Vagina (tissue), 2 donors: ENCODE measurements around the gene RNF213.

Experiments
- POLR2A ChIP-seq, 2 donors: fragments of 450-650 bp; IDR thresholded peaks; one replicate each; pipeline ENCODE4 v1.6.1; 2017; ENCODE audit warnings: antibody characterized with exemption in 2 of 2, mild to moderate bottlenecking in 2 of 2, moderate library complexity in 2 of 2
- POLR2AphosphoS5 ChIP-seq, 2 donors: sonication (generic); formaldehyde crosslinking; IDR thresholded peaks; one replicate each; pipeline ENCODE4 v1.9.0; 2017; ENCODE audit warnings: antibody characterized with exemption in 2 of 2, mild to moderate bottlenecking in 2 of 2, low read depth in 1 of 2; ENCODE audit not compliant: insufficient read depth in 1 of 2
- TF ChIP-seq, protein P1 (sequence below), 3 experiments: fragments of 450-650 bp in 2 of 3; fragments of 200-600 bp in 1 of 3; sonication (generic) in 1 of 3; IDR thresholded peaks; one replicate each; pipeline ENCODE4 v1.5.1; 2017 to 2019; ENCODE audit warnings: antibody characterized with exemption in 3 of 3, mild to moderate bottlenecking in 2 of 3, moderate library complexity in 2 of 3

DNA sequence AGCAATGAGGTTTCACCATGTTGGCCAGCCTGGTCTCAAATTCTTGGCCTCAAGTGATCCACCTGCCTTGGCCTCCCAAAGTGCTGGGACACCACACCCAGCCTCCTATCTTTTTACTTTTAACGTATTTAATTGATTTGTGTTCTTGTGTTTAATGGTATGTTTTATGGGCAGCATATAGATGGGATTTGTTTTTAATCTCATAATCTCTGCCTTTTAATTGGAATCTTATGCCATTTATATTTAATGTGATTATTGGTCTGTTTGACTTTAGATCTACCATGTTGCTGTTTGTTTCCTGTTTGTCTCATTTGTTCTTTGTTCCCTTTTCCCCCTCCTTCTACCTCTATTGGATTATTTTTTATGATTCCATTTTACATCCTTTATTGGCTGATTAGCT lies 28.2 kb upstream of the RNF213 start:
- TF ChIP-seq, protein P1, sequence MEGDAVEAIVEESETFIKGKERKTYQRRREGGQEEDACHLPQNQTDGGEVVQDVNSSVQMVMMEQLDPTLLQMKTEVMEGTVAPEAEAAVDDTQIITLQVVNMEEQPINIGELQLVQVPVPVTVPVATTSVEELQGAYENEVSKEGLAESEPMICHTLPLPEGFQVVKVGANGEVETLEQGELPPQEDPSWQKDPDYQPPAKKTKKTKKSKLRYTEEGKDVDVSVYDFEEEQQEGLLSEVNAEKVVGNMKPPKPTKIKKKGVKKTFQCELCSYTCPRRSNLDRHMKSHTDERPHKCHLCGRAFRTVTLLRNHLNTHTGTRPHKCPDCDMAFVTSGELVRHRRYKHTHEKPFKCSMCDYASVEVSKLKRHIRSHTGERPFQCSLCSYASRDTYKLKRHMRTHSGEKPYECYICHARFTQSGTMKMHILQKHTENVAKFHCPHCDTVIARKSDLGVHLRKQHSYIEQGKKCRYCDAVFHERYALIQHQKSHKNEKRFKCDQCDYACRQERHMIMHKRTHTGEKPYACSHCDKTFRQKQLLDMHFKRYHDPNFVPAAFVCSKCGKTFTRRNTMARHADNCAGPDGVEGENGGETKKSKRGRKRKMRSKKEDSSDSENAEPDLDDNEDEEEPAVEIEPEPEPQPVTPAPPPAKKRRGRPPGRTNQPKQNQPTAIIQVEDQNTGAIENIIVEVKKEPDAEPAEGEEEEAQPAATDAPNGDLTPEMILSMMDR (IDR thresholded peaks at IDR 0.05): no peak
- TF ChIP-seq POLR2A (IDR thresholded peaks at IDR 0.05) (no peak), POLR2AphosphoS5 (IDR thresholded peaks at IDR 0.05; ENCODE audit: insufficient read depth in 1 of 2, low read depth in 1 of 2) (no peak)
